ENCODE measurements around the gene CXXC1. TPM values are rescaled to one million over a fixed set of nuclear protein-coding genes. Genes with fewer than 3 reads are reported as not detected.

Gene CXXC1
- total and polyA plus RNA-seq, 2 of the 13 experiments (the other 11 are each of a cell fraction or from before 2014, with no cell fraction given), result 32.9 to 39.0 TPM

DNA sequence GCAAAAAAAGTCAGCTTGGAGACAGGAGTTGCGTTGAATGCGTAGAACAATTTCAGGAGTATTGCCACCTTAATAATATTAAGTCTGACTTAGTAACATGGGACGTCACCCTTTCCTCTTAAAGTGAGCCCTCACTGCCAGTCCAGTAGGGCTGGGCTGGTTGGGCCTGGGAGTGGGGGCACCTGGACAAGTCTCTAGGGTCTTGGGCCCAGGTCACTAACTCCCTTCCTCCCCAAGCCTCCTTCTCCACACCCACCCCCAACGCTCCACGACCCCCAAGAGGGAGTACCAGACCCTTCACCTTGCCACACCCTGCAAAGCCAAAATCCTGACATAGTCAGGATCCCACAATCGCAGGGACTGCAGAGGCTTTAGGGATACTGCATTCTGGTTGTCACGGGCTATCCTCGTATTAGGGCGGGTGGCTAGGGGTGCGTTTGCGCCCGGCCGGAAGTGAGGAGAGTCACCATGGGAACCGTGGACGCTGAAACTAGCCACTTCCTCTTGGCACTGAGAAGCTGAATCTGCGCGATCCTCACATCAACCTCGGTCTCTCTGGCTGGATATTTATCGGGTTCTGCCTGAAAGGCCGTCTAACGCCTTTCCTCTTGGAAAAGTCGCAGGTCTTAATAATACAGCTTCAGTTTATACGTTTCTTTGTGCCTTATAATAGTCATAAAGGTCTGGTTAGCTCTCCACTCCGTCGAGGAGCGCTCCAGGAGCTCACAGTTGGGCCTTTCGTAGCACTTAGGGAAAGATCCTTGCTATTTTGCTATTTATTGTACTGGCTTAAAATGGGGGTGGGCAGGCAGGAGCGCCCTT is 10.3 kb upstream of the CXXC1 start:
- no peak overlapping the region for H2AFZ ChIP-seq (ENCODE audit: low read length)
- 50% methylated on average over 24 of the region's 28 CpGs for WGBS (ENCODE audit: low lambda C conversion rate)
- FAIRE-seq, result no peak
- peaks cover 2 to 11% of the 10 kb centered on the region in 2 experiments; a peak in 3 of 5 replicates for H3K27me3 ChIP-seq (ENCODE audit: control insufficient read depth in 1 of 2, insufficient read depth in 2 of 2, low read length in 2 of 2)
- ATAC-seq, result no peak
- H3K4me1 ChIP-seq (ENCODE audit: insufficient read depth, low read length), result no peaks in the 10 kb centered on the region
- H3K4me2 ChIP-seq (ENCODE audit: low read depth, low read length), result no peak overlapping the region
- no peak overlapping the region for H3K9ac ChIP-seq (ENCODE audit: insufficient read depth, low read depth, low read length)
- no peak overlapping the region for H3K4me3 ChIP-seq (replicated peaks in 1 of 3; ENCODE audit: insufficient read depth in 1 of 3, low read depth in 2 of 3, low read length in 3 of 3)
- BruUV-seq (replicated peaks), result no TSS peak
- intact Hi-C loops (cut with micrococcal nuclease; ENCODE audit: unreplicated experiment) (no loop called here), in situ Hi-C loops (cut with HindIII; ENCODE audit: extremely low pct_ligation_motif_present, low pct_unique_long_range_greater_than_20kb) (no loop called here)
- no peaks in the 10 kb centered on the region for H4K20me1 ChIP-seq (ENCODE audit: insufficient read depth, low read length)
- no peak overlapping the region for H3K27ac ChIP-seq (ENCODE audit: extremely low read length, insufficient read depth, low read length)
- no peak for TF ChIP-seq SMAD1 (CRISPR knock-in tag; IDR thresholded peaks at IDR 0.05; ENCODE audit: borderline replicate concordance, low read depth)
- TF ChIP-seq ZNF292 (CRISPR knock-in tag; IDR thresholded peaks at IDR 0.05; ENCODE audit: borderline replicate concordance, low read depth), result no peak
- no peak for TF ChIP-seq POLR2A (IDR thresholded peaks at IDR 0.05; ENCODE audit: insufficient read depth in 1 of 2, low read depth in 2 of 2, low read length in 2 of 2)
- no peak for TF ChIP-seq TMF1 (CRISPR knock-in tag; IDR thresholded peaks at IDR 0.05; ENCODE audit: low read depth)
- TF ChIP-seq RFX3 (CRISPR knock-in tag; IDR thresholded peaks at IDR 0.05), result 0 out of 2 replicates have a peak, but pooled peaks have one; percentile 24
- no peak for TF ChIP-seq U2AF1 (optimal IDR thresholded peaks at IDR 0.05; ENCODE audit: low read depth, low read length)
- TF ChIP-seq ISX (CRISPR knock-in tag; conservative IDR thresholded peaks at IDR 0.05), result no peak
- TF ChIP-seq MED13 (CRISPR knock-in tag; IDR thresholded peaks at IDR 0.05), result no peak
- TF ChIP-seq CREB1 (IDR thresholded peaks at IDR 0.05), result no peak
- TF ChIP-seq CREB1 (CRISPR knock-in tag; IDR thresholded peaks at IDR 0.05), result no peak
- TF ChIP-seq GABPA (IDR thresholded peaks at IDR 0.05; ENCODE audit: low read depth, low read length), result peak; percentile 27; the same call in 1 of the 2 replicates
- TF ChIP-seq GABPA (CRISPR knock-in tag; IDR thresholded peaks at IDR 0.05; ENCODE audit: low read depth), result peak; percentile 84
- no peaks in the 10 kb centered on the region for H3K79me2 ChIP-seq (ENCODE audit: insufficient read depth, low read length)
- ChIA-PET POLR2A (no interaction called here), CTCF (ENCODE audit: low intra/inter-chr PET ratio, low total read pairs) (no interaction called here)
- no peak for DNase-seq (ENCODE audit: low spot score)
- H3K9me3 ChIP-seq (ENCODE audit: low read length), result no peaks in the 10 kb centered on the region
- no peaks in the 10 kb centered on the region for H3K36me3 ChIP-seq (replicated peaks in 1 of 2; ENCODE audit: control insufficient read depth in 1 of 2, insufficient read depth in 2 of 2, low read length in 2 of 2)
